ENCODE measurements around the gene TMEM183A. TPM values are rescaled to one million over a fixed set of nuclear protein-coding genes. Genes with fewer than 3 reads are reported as not detected.

Gene TMEM183A
- total and polyA plus RNA-seq, 4 donors = 29.4 to 63.9 (median 51.7) TPM

DNA sequence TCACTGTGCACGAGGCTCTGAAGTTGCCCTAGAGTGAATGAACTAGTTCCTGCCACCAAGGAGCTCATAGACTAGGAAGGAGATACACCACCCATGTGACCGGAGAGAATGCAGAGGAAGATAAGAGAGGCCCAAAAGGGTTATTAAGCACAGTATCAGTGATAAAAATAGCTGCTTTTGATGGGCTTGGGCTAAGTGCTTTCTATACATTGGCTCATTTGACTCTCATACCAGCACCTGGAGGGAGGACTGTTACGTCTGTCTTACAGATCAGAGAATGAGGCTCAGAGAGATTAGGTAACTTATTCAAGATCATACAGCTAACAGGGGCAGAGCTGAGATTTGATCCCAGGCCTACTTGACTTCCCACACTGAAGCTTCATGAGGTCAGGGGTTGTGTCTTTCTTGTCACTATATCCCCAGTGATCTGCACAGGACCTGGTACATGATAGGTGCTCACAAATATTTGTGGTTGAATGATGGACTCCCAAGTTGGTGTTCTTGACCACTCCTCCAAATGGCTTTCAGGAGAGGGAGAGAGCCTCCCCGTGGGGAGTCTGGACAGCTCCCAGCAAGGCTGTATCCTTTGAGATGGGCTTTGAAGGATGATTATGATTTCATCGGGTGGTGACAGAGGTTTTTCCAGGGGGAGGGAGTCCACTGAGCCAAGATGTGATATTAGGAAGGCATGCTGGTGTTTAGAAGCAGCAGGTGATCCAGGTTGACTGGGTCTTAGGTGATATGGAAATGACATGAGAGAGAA lies 33.5 kb downstream of the TMEM183A start:
- DNase-seq = peak in 1 of 3 donors; percentile 9
- peaks cover 0 to 3% (median 0%) of the 10 kb centered on the region in 5 donors for H3K4me1 ChIP-seq (ENCODE audit: control insufficient read depth in 5 of 5, insufficient read depth in 5 of 5, low read length in 5 of 5)
- no peak for ATAC-seq (ENCODE audit: insufficient read depth, low FRiP score)
- TF ChIP-seq, protein P1, sequence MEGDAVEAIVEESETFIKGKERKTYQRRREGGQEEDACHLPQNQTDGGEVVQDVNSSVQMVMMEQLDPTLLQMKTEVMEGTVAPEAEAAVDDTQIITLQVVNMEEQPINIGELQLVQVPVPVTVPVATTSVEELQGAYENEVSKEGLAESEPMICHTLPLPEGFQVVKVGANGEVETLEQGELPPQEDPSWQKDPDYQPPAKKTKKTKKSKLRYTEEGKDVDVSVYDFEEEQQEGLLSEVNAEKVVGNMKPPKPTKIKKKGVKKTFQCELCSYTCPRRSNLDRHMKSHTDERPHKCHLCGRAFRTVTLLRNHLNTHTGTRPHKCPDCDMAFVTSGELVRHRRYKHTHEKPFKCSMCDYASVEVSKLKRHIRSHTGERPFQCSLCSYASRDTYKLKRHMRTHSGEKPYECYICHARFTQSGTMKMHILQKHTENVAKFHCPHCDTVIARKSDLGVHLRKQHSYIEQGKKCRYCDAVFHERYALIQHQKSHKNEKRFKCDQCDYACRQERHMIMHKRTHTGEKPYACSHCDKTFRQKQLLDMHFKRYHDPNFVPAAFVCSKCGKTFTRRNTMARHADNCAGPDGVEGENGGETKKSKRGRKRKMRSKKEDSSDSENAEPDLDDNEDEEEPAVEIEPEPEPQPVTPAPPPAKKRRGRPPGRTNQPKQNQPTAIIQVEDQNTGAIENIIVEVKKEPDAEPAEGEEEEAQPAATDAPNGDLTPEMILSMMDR (IDR thresholded peaks at IDR 0.05; ENCODE audit: control extremely low read depth, extremely low read depth) = no peak
- H3K27ac ChIP-seq (ENCODE audit: low read depth in 1 of 2, low read length in 1 of 2) = peak overlapping the region in 1 of 2 donors; percentile 51
- H3K27me3 ChIP-seq (ENCODE audit: control insufficient read depth in 3 of 3, insufficient read depth in 3 of 3, low read length in 2 of 3) = no peaks in the 10 kb centered on the region
- 46 to 53% methylated on average over 5 of the region's 5 CpGs for WGBS, 2 donors
- peaks cover 0 to 2% (median 0%) of the 10 kb centered on the region in 4 donors for H3K9me3 ChIP-seq (ENCODE audit: control insufficient read depth in 4 of 4, insufficient read depth in 3 of 4, low read length in 3 of 4)
- H3K4me3 ChIP-seq = no peak overlapping the region
- no peaks in the 10 kb centered on the region for H3K36me3 ChIP-seq (ENCODE audit: control insufficient read depth in 4 of 4, insufficient read depth in 4 of 4, low read length in 4 of 4)
- no peak overlapping the region for H3K9ac ChIP-seq (ENCODE audit: insufficient read depth in 1 of 2, low read length in 2 of 2)

DNA sequence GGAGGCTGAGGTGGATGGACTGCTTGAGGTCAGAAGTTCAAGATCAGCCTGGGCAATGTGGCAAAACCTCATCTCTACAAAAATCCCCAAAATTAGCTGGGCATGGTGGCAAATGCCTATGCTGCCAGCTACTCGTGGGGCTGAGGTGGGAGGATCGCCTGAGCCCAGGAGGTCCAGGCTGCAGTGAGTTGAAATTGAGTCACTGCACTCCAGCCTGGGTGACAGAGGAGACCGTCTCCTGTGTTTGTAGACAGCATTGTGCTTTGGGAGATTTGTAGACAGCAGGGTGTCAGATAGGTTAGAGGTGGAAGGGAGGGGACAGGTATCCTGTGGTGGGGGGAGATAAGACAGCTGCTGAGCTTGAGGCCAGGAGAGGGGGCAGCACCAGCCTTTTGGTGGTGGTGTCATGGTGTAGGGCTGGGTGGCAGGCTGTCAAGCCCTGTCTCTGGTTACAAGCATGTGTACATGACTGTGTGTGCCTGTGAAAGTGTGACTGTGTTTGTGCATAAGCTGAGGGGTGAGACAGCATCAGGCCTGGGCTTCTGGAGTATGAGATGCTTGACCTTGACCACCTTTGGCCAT lies 34.3 kb downstream of the TMEM183A start:
- ATAC-seq (ENCODE audit: insufficient read depth, low FRiP score) (no peak), DNase-seq (peak in 1 of 3 donors; percentile 7)
- Histone ChIP-seq H3K27ac (ENCODE audit: low read depth in 1 of 2, low read length in 1 of 2) (no peak overlapping the region), H3K9ac (ENCODE audit: insufficient read depth in 1 of 2, low read length in 2 of 2) (no peak overlapping the region), H3K36me3 (ENCODE audit: control insufficient read depth in 4 of 4, insufficient read depth in 4 of 4, low read length in 4 of 4) (no peaks in the 10 kb centered on the region), H3K9me3 (ENCODE audit: control insufficient read depth in 4 of 4, insufficient read depth in 3 of 4, low read length in 3 of 4) (peaks cover 0 to 2% (median 0%) of the 10 kb centered on the region in 4 donors), H3K4me1 (ENCODE audit: control insufficient read depth in 5 of 5, insufficient read depth in 5 of 5, low read length in 5 of 5) (peaks cover 0 to 3% (median 0%) of the 10 kb centered on the region in 5 donors), H3K27me3 (ENCODE audit: control insufficient read depth in 3 of 3, insufficient read depth in 3 of 3, low read length in 2 of 3) (no peaks in the 10 kb centered on the region), H3K4me3 (no peak overlapping the region)
- TF ChIP-seq, protein P1 (IDR thresholded peaks at IDR 0.05; ENCODE audit: control extremely low read depth, extremely low read depth) = no peak
- WGBS, 2 donors = 79 to 85% methylated on average over 3 of the region's 3 CpGs

DNA sequence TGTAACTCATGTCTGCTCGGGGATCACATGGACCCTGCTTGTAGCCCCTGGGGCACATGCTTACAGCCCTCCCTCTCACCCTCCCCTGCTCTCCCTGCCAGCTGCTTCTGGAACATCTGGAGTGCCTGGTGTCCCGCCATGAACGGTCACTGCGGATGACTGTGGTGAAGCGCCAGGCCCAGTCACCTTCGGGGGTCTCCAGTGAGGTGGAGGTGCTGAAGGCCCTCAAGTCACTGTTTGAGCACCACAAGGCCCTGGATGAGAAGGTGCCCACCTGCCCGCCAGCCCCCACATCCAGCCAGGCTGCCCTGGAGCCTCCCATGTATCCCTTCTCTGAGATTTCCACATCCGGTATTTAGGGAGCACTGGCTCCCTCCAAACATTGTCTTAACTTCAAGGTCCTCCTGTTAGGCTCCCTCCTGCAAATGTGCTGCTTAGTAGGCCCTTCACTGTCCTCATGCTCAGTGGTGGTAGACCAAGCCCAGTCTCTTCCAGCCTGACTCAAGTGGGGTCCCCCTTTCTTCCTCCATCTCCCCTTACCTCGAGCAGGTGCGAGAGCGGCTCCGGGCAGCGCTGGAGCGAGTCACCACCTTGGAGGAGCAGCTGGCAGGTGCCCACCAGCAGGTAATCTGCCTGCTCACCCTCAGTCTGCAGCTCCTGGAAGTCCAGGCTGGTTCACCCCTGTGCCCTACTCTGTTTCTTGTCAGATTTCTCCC lies 36.8 kb downstream of the TMEM183A start:
- Histone ChIP-seq H3K36me3 (ENCODE audit: control insufficient read depth in 4 of 4, insufficient read depth in 4 of 4, low read length in 4 of 4) (no peaks in the 10 kb centered on the region), H3K9me3 (ENCODE audit: control insufficient read depth in 4 of 4, insufficient read depth in 3 of 4, low read length in 3 of 4) (no peaks in the 10 kb centered on the region), H3K4me1 (ENCODE audit: control insufficient read depth in 5 of 5, insufficient read depth in 5 of 5, low read length in 5 of 5) (peaks cover 0 to 3% (median 0%) of the 10 kb centered on the region in 5 donors), H3K27ac (ENCODE audit: low read depth in 1 of 2, low read length in 1 of 2) (no peak overlapping the region), H3K4me3 (no peak overlapping the region), H3K9ac (ENCODE audit: insufficient read depth in 1 of 2, low read length in 2 of 2) (no peak overlapping the region), H3K27me3 (ENCODE audit: control insufficient read depth in 3 of 3, insufficient read depth in 3 of 3, low read length in 2 of 3) (no peaks in the 10 kb centered on the region)
- ATAC-seq (ENCODE audit: insufficient read depth, low FRiP score) (no peak), DNase-seq (no peak)
- TF ChIP-seq, protein P1 (IDR thresholded peaks at IDR 0.05; ENCODE audit: control extremely low read depth, extremely low read depth) = no peak
- WGBS, 2 donors = 94 to 95% methylated on average over 14 of the region's 14 CpGs
